Measurements from ENCODE around the gene TMEM54.
"Not testable (repeated sequence)": the region's sequence is repeated elsewhere in the genome, so short reads cannot be mapped to it uniquely, and the experiment has no call there.

TMEM54 gene

GRCh38 chr1:32918179-32918578, 17.0 kb upstream of the TMEM54 start:
- DNase-seq: no peak

- no peak for DNase-seq
Measured at GRCh38 chr1:32917521-32917920, 16.3 kb upstream of the TMEM54 start.

- no peak for DNase-seq
Measured at GRCh38 chr1:32915766-32916706, 14.8 kb upstream of the TMEM54 start.

- no peak for DNase-seq
Measured at GRCh38 chr1:32910319-32910718, 9.1 kb upstream of the TMEM54 start.

- DNase-seq: no peak
Measured at GRCh38 chr1:32907435-32907834, 6.2 kb upstream of the TMEM54 start.

- DNase-seq: no peak
Measured at GRCh38 chr1:32906654-32907053, 5.5 kb upstream of the TMEM54 start.

GRCh38 chr1:32905588-32905987, 4.4 kb upstream of the TMEM54 start:
- DNase-seq: not testable (repeated sequence)

GRCh38 chr1:32904797-32905196, 3.6 kb upstream of the TMEM54 start:
- no peak for DNase-seq

- no peak for DNase-seq
Measured at GRCh38 chr1:32903991-32904785, 3.0 kb upstream of the TMEM54 start.

- no peak for DNase-seq
Measured at GRCh38 chr1:32902535-32902920, 1.3 kb upstream of the TMEM54 start.

- DNase-seq: no peak
Measured at GRCh38 chr1:32901823-32902534, 790 bp upstream of the TMEM54 start.

- no peak for DNase-seq
Measured at GRCh38 chr1:32900371-32900955, 726 bp downstream of the TMEM54 start.

- no peak for DNase-seq
Measured at GRCh38 chr1:32899586-32900296, 1.4 kb downstream of the TMEM54 start.

GRCh38 chr1:32898958-32899357, 2.2 kb downstream of the TMEM54 start:
- no peak for DNase-seq

- no peak for DNase-seq
Measured at GRCh38 chr1:32898056-32898455, 3.1 kb downstream of the TMEM54 start.

GRCh38 chr1:32897082-32898049, 3.8 kb downstream of the TMEM54 start:
- no peak for DNase-seq

GRCh38 chr1:32896451-32896850, 4.7 kb downstream of the TMEM54 start:
- DNase-seq: no peak

GRCh38 chr1:32895325-32896215, 5.6 kb downstream of the TMEM54 start:
- no peak for DNase-seq

- no peak for DNase-seq
Measured at GRCh38 chr1:32894681-32895080, 6.5 kb downstream of the TMEM54 start.

Data from stimulated activated CD4-positive, alpha-beta T cell treated with anti-CD3 and anti-CD28 coated beads, Interleukin-12 subunit alpha, Interleukin-12 subunit beta, amount 100 ng/mL, for 4 hours (primary cell).